HL-60 (cell line): Measurements from ENCODE around the gene CCND1.
"Not testable (repeated sequence)": the region's sequence is repeated elsewhere in the genome, so short reads cannot be mapped to it uniquely, and the experiment has no call there.

Experiments used
- DNase-seq, 2 experiments: peaks; one replicate each; pipeline ENCODE4 v3.0.0-alpha.2; 2010 to 2020; ENCODE audit warnings: low read depth in 1 of 2, low spot score in 1 of 2
- H3K27ac ChIP-seq: fragments of 250-450 bp; sonication (Bioruptor Pico); replicated peaks from 2 replicates; pipeline ENCODE4 v1.5.1; 2020; ENCODE audit warnings: mild to moderate bottlenecking, moderate library complexity
- H3K27me3 ChIP-seq: fragments of 250-450 bp; sonication (Bioruptor Pico); 2 replicates; pipeline ENCODE4 v1.5.1; 2021; ENCODE audit warnings: mild to moderate bottlenecking, moderate library complexity; ENCODE audit not compliant: insufficient read depth, poor library complexity, severe bottlenecking
- H3K4me3 ChIP-seq: replicated peaks from 2 replicates; pipeline ENCODE4 v1.5.1; 2011; ENCODE audit warnings: mild to moderate bottlenecking, control low read depth, low read length; ENCODE audit not compliant: insufficient read depth
- GABPA ChIP-seq: IDR thresholded peaks from 2 replicates; pipeline ENCODE4 v1.6.1; 2012; ENCODE audit warnings: low read depth
- POLR2AphosphoS5 ChIP-seq: IDR thresholded peaks from 2 replicates; pipeline ENCODE4 v1.6.1; 2012; ENCODE audit warnings: low read depth
- SPI1 ChIP-seq: IDR thresholded peaks from 2 replicates; pipeline ENCODE4 v1.6.1; 2012; ENCODE audit warnings: low read depth, mild to moderate bottlenecking, borderline replicate concordance
- TF ChIP-seq, protein P1 (sequence below): IDR thresholded peaks from one replicate; pipeline ENCODE4 v1.5.1; 2011; ENCODE audit warnings: low read length, control low read depth, inconsistent platforms; ENCODE audit not compliant: insufficient read depth
- TF ChIP-seq, protein P2 (sequence below): IDR thresholded peaks from 2 replicates; pipeline ENCODE4 v1.6.1; 2012; ENCODE audit warnings: low read depth; ENCODE audit not compliant: insufficient replicate concordance

CCND1 gene

DNA sequence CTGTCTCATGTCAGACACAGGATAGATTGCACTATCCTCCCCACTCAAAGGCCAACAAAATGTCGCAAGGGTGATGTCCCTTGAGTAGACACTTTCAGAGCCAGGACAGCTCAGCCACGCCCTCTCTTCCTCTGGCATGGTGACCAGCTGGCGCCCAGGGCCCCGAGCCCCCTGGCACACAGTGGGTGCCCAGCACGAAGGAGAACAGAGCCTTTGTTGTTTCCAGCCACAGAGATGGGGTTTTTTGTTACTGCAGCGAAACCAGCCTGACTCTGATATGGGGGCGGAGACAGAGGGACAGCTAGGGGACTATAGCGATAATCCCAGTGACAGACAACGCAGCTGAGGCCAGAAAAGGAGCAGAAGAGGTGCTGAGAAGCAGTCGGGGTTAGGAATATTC, 23.3 kb upstream of the CCND1 start:
- no peak overlapping the region for H3K27ac ChIP-seq
- H3K27me3 ChIP-seq, result no peaks in the 10 kb centered on the region
- TF ChIP-seq, protein P1, sequence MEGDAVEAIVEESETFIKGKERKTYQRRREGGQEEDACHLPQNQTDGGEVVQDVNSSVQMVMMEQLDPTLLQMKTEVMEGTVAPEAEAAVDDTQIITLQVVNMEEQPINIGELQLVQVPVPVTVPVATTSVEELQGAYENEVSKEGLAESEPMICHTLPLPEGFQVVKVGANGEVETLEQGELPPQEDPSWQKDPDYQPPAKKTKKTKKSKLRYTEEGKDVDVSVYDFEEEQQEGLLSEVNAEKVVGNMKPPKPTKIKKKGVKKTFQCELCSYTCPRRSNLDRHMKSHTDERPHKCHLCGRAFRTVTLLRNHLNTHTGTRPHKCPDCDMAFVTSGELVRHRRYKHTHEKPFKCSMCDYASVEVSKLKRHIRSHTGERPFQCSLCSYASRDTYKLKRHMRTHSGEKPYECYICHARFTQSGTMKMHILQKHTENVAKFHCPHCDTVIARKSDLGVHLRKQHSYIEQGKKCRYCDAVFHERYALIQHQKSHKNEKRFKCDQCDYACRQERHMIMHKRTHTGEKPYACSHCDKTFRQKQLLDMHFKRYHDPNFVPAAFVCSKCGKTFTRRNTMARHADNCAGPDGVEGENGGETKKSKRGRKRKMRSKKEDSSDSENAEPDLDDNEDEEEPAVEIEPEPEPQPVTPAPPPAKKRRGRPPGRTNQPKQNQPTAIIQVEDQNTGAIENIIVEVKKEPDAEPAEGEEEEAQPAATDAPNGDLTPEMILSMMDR, result no peak
- TF ChIP-seq GABPA, result no peak
- TF ChIP-seq, protein P2, sequence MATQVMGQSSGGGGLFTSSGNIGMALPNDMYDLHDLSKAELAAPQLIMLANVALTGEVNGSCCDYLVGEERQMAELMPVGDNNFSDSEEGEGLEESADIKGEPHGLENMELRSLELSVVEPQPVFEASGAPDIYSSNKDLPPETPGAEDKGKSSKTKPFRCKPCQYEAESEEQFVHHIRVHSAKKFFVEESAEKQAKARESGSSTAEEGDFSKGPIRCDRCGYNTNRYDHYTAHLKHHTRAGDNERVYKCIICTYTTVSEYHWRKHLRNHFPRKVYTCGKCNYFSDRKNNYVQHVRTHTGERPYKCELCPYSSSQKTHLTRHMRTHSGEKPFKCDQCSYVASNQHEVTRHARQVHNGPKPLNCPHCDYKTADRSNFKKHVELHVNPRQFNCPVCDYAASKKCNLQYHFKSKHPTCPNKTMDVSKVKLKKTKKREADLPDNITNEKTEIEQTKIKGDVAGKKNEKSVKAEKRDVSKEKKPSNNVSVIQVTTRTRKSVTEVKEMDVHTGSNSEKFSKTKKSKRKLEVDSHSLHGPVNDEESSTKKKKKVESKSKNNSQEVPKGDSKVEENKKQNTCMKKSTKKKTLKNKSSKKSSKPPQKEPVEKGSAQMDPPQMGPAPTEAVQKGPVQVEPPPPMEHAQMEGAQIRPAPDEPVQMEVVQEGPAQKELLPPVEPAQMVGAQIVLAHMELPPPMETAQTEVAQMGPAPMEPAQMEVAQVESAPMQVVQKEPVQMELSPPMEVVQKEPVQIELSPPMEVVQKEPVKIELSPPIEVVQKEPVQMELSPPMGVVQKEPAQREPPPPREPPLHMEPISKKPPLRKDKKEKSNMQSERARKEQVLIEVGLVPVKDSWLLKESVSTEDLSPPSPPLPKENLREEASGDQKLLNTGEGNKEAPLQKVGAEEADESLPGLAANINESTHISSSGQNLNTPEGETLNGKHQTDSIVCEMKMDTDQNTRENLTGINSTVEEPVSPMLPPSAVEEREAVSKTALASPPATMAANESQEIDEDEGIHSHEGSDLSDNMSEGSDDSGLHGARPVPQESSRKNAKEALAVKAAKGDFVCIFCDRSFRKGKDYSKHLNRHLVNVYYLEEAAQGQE, result no peak
- TF ChIP-seq POLR2AphosphoS5, result no peak
- TF ChIP-seq SPI1, result no peak
- H3K4me3 ChIP-seq, result no peak overlapping the region
- no peak for DNase-seq

DNA sequence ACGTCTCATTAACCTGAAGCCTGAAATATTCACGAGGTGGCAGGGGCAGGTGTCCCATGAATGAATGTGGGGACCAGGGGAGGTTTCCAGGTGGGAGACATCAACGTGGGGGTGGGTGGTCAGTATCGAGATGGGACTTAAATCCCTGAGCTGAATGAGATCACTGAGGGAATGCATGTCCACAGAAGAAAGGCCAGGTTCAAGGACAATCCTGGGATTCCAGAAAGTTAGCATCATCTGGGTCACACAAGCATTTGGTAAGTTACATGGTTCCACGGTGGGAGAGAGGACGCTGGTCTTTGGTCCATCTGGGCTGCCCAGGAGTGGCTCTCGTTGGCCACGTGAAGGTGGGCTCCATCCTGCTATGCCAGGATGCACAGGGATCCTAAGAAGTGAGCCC, 22.7 kb upstream of the CCND1 start:
- Histone ChIP-seq H3K27me3 (no peaks in the 10 kb centered on the region), H3K4me3 (no peak overlapping the region), H3K27ac (no peak overlapping the region)
- DNase-seq, result no peak
- TF ChIP-seq, protein P1, result no peak
- TF ChIP-seq, protein P2, result no peak
- TF ChIP-seq SPI1 (no peak), POLR2AphosphoS5 (no peak), GABPA (no peak)

DNA sequence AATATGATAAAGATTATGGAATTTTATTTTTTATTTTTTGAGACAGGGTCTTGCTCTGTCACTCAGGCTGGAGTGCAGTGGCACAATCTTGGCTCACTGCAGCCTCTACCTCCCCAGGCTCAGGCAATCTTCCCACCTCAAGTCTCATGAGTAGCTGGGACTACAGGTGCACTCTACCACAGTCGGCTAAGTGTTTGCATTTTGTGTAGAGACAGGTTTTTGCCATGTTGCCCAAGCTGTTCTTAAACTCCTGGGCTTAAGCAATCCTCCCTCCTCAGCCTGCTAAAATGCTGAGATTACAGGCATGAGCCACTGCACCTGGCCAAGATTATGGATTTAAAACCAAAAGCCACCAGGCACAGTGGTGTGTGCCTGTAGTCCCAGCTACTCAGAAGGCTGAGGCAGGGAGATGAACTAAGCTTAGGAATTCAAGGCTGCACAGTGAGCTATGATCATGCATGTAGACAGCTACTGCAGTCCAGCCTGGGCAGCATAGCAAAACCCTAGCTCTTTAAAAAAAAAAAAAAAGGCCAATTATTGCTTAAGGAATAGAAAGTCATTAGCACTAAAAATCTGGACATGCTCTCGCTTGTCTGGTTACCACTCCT, 20.2 kb upstream of the CCND1 start:
- H3K4me3 ChIP-seq, result no peak overlapping the region
- no peak overlapping the region for H3K27ac ChIP-seq
- DNase-seq, result no peak
- no peaks in the 10 kb centered on the region for H3K27me3 ChIP-seq
- TF ChIP-seq SPI1 (no peak), POLR2AphosphoS5 (no peak), GABPA (no peak)
- TF ChIP-seq, protein P2, result no peak
- TF ChIP-seq, protein P1, result no peak

DNA sequence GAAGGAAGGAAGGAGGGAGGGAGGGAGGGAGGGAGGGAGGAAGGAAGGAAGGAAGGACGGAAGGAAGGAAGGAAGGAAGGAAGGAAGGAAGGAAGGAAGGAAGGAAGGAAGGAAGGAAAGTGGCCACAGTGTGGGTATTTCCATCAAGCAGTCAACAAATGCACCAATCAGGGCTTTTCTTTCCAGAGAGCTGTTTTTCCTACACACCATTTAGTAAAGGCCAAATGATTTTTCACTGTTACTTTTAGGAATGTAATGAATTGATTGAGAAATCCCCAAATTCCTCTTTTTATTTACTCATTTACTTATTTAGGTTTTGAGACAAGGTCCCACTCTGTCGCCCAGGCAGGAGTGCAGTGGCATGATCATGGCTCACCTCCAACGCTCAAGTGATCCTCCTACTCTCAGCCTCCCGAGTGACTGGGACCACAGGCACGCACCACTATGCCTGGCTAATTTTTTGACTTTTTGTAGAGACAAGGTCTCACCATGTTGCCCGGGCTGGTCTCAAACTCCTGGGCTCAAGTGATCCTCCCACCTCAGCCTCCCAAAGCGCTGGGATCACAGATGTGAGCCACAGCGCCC, 18.8 kb upstream of the CCND1 start:
- not testable (repeated sequence) for H3K27me3 ChIP-seq, DNase-seq, H3K4me3 ChIP-seq, H3K27ac ChIP-seq
